CMK (cell line): Measurements from ENCODE around the gene NLRP11.
"Not testable (repeated sequence)": the region's sequence is repeated elsewhere in the genome, so short reads cannot be mapped to it uniquely, and the experiment has no call there.

Experiments used
- DNase-seq: peaks from one replicate; pipeline ENCODE4 v3.0.0-alpha.2; 2010; ENCODE audit warnings: low read depth

Gene NLRP11

DNA sequence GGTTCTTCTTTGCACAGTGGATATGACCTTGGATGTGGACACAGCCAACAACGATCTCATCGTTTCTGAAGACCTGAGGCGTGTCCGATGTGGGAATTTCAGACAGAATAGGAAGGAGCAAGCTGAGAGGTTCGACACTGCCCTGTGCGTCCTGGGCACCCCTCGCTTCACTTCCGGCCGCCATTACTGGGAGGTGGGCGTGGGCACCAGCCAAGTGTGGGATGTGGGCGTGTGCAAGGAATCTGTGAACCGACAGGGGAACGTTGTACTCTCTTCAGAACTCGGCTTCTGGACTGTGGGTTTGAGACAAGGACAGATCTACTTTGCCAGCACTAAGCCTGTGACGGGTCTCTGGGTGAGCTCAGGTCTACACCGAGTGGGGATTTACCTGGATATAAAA is 53.5 kb downstream of the NLRP11 start:
- no peak for DNase-seq

DNA sequence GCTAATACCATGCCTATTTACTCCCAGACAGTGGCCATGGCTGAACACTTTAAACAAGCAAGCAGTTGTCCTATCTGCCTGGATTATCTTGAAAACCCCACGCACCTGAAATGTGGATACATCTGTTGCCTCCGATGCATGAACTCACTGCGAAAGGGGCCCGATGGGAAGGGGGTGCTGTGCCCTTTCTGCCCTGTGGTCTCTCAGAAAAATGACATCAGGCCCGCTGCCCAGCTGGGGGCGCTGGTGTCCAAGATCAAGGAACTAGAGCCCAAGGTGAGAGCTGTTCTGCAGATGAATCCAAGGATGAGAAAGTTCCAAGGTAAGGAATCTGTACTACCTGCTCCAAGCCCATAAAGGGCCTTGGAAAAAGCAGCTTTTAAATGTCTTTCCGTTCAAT is 54.3 kb downstream of the NLRP11 start:
- DNase-seq, result no peak

DNA sequence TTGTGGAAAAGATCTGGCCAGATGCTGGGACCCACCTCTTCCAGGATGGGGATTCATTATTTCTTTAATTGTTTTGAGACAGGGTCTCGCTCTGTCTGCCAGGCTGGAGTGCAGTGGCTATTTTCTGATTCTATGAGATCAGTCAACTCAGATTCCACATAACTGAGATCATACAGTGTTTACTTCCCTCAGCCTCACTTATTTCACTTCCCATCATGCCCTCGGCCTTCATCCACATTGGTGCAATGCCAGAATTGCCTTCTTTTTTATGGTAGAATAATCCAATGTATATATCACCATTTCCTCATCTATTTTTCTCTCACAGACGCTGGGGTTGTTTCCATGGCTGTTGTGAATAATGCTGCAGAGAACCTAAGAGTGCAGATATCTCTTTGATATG is 62.2 kb downstream of the NLRP11 start:
- DNase-seq, result not testable (repeated sequence)

DNA sequence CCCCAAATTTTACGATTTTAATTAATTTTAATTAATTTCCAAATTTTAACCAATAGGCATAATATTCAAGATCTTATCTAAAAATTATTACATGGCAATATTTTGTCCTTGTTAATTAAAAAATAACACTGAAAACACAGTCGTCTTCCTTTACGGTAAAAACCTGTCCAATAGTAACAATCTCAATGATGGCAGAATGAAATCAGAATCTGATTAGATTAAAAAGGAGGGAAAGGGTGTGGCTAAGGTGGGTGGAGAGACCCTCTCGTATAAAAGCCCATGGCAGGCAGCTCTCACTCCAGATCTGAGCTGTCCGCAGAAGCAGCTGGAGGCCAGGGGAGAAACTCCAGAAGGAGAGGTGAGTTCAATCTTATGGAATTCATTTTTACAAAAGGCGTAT is 63.0 kb downstream of the NLRP11 start, which contains the start of gene RFPL4AL1:
TSS of gene RFPL4AL1 (plus strand) at position 301 of the 400 bp plus-strand sequence. CDS start 2,687 bp downstream, outside the sequence.
- DNase-seq, result not testable (repeated sequence)

DNA sequence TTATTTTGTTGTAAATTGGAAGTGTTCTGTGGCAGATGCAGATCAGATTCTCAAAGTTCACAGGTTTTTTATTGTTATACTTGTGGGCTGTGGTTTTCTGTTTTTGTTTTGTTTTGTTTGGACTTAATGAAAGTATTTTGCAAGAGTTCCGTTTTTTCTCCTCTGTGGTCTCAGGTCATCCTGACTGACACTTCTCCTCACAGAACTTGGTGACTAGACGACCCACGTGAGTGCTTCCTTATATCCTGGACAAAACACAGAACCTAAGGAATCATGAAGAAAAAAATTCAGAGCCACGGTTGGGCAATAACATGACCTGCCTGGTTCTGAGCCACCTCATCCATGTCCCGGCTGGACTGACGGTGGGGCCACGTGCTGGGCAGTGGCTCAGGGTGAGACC is 65.3 kb downstream of the NLRP11 start:
- DNase-seq, result no peak

DNA sequence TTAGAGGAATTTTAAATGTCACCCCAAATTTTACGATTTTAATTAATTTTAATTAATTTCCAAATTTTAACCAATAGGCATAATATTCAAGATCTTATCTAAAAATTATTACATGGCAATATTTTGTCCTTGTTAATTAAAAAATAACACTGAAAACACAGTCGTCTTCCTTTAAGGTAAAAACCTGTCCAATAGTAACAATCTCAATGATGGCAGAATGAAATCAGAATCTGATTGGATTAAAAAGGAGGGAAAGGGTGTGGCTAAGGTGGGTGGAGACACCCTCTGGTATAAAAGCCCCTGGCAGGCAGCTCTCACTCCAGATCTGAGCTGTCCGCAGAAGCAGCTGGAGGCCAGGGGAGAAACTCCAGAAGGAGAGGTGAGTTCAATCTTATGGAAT is 73.0 kb downstream of the NLRP11 start, which contains the start of gene RFPL4A:
TSS of gene RFPL4A (plus strand) at position 301 of the 400 bp plus-strand sequence. CDS start 2,704 bp downstream, outside the sequence.
- DNase-seq, result not testable (repeated sequence)

DNA sequence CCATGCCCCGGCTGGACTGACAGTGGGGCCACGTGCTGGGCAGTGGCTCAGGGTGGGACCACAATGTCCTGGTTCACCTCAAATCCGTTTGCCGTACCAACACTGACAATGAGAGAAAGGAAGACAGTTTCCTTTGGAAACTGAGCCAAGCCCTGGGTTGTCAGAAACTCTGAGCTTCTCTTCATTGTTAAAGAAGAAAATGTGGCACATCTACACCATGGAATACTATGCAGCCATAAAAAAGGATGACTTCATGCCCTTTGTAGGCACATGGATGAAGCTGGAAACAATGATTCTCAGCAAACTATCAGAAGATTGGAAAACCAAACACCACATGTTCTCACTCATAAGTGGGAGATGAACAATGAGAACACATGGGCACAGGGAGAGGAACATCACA is 75.0 kb downstream of the NLRP11 start:
- DNase-seq, result not testable (repeated sequence)

DNA sequence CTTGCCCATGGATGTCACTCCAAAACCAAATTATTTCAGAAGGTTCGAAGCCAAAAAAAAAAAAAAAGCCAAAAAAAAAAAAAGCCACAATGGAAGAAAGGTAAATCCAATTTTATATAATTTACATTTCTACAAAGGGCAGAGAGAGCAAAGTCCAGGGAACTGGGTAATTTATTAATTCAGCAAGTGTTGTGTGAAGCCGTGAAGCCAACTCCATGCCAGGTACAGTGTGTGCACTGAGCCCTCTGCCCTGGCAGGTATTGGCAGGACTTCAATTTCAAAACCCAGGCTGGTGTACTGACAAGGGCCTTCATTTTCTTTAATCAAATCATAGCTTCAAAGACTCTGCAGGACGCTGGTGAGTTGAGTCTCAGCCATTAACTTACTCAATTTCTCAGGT is 78.4 kb downstream of the NLRP11 start:
- no peak for DNase-seq

DNA sequence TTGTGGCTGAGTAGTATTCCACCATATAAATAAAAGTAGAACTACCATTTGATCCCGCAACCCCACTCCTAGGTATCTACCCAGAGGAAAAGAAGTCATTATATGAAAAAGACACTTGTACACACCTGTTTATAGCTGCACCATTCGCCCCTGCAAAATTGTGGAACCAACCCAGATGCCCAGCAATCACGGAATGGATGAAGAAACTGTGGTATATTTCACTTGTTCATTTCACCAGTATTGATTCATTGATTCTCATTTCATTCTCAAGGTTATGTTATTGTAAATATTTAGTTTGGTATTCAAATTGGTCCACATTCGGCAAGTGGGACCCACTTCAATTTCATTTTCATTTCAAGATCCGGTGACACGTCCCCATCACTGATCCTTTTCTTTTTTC is 81.1 kb downstream of the NLRP11 start:
- DNase-seq, result no peak

DNA sequence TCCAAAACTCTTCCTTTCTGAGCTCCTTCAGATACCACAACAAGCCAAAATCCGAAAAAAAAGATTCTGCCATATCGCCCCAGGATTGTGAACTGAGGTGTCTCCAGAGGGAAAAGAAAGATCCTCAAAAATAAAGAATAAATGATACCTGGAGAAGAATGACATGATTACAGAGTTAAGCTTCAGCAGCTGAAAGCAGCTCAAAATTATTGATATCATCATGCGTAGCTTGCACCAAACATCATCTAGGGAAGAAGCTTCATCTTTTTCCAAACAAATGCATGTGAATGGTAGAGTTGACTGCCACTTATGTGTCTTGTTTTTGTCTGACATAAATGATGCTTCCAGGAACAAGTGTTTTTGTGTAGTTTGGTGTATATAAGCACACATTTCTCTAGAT is 93.5 kb downstream of the NLRP11 start, which contains the start of gene NLRP9:
TSS of gene NLRP9 (minus strand) at position 101 of the 400 bp plus-strand sequence. CDS start at position 73, 28 bp downstream.
- no peak for DNase-seq
